GM23338 (cell line): Measurements from ENCODE around the gene SRMS. TPM values are rescaled to one million over a fixed set of nuclear protein-coding genes. Genes with fewer than 3 reads are reported as not detected.

ENCODE experiments used
- ATAC-seq: fragments of 200-7000 bp; cut with Tn5 transposase; 3 replicates; pipeline ENCODE4 v1.9.1; 2020
- DNase-seq: peaks from one replicate; pipeline ENCODE4 v3.0.0-alpha.2; 2015; ENCODE audit warnings: low spot score
- H2AFZ ChIP-seq: fragments of 200-600 bp; sonication (generic); 2 replicates; pipeline ENCODE4 v1.8.0; 2016; ENCODE audit warnings: antibody characterized with exemption, mild to moderate bottlenecking, moderate library complexity
- H3F3A ChIP-seq: fragments of 200-600 bp; sonication (generic); replicated peaks from 2 replicates; pipeline ENCODE4 v1.8.0; 2017; ENCODE audit warnings: antibody characterized with exemption, mixed run types, low read depth
- H3K27ac ChIP-seq: fragments of 200-600 bp; sonication (generic); 2 replicates; pipeline ENCODE4 v1.6.1; 2016; ENCODE audit warnings: low read depth
- H3K27me3 ChIP-seq: fragments of 200-600 bp; sonication (generic); 2 replicates; pipeline ENCODE4 v1.8.0; 2016; ENCODE audit warnings: mild to moderate bottlenecking, mixed run types, moderate library complexity; ENCODE audit not compliant: insufficient read depth
- H3K36me3 ChIP-seq: fragments of 200-600 bp; sonication (generic); 2 replicates; pipeline ENCODE4 v1.8.0; 2016; ENCODE audit warnings: mild to moderate bottlenecking; ENCODE audit not compliant: insufficient read depth
- H3K4me1 ChIP-seq: fragments of 200-600 bp; sonication (generic); 2 replicates; pipeline ENCODE4 v1.8.0; 2016; ENCODE audit warnings: mild to moderate bottlenecking, moderate library complexity; ENCODE audit not compliant: insufficient read depth
- H3K4me2 ChIP-seq: fragments of 200-600 bp; sonication (generic); 2 replicates; pipeline ENCODE4 v1.7.1; 2017; ENCODE audit warnings: mixed run types
- H3K4me3 ChIP-seq: fragments of 200-600 bp; sonication (generic); 2 replicates; pipeline ENCODE4 v1.6.1; 2016; ENCODE audit warnings: mixed run types
- H3K79me2 ChIP-seq: fragments of 200-600 bp; sonication (generic); replicated peaks from 2 replicates; pipeline ENCODE4 v1.8.0; 2017; ENCODE audit warnings: mild to moderate bottlenecking; ENCODE audit not compliant: insufficient read depth
- H3K9me2 ChIP-seq: fragments of 200-600 bp; sonication (generic); 2 replicates; pipeline ENCODE4 v1.8.0; 2017; ENCODE audit not compliant: insufficient read depth
- H4K20me1 ChIP-seq: fragments of 200-600 bp; sonication (generic); replicated peaks from 2 replicates; pipeline ENCODE4 v1.8.0; 2017; ENCODE audit warnings: mild to moderate bottlenecking; ENCODE audit not compliant: insufficient read depth
- H3K27ac Mint-ChIP-seq: 2 replicates; pipeline ENCODE4 v1.8.0; 2020; ENCODE audit warnings: inconsistent platforms, mild to moderate bottlenecking, moderate library complexity, mixed read lengths
- H3K27me3 Mint-ChIP-seq: 3 replicates; pipeline ENCODE4 v1.8.0; 2022; ENCODE audit warnings: low read depth, mild to moderate bottlenecking, moderate library complexity, mixed read lengths, inconsistent platforms; ENCODE audit not compliant: insufficient read depth, poor library complexity
- H3K36me3 Mint-ChIP-seq: 3 replicates; pipeline ENCODE4 v1.8.0; 2021; ENCODE audit warnings: low read depth, mild to moderate bottlenecking, inconsistent platforms, moderate library complexity, mixed read lengths
- H3K4me1 Mint-ChIP-seq: 3 replicates; pipeline ENCODE4 v1.8.0; 2020; ENCODE audit warnings: mild to moderate bottlenecking, inconsistent platforms, mixed read lengths
- H3K4me3 Mint-ChIP-seq: 3 replicates; pipeline ENCODE4 v1.8.0; 2021; ENCODE audit warnings: moderate library complexity, mild to moderate bottlenecking, inconsistent platforms, mixed read lengths
- H3K9me3 Mint-ChIP-seq: 3 replicates; pipeline ENCODE4 v1.8.0; 2020; ENCODE audit warnings: moderate library complexity, mild to moderate bottlenecking, inconsistent platforms, mixed read lengths
- CTCF ChIP-seq, 2 experiments: fragments of 200-600 bp in 1 of 2; sonication (generic) in 1 of 2; conservative IDR thresholded peaks; 2 replicates each; pipeline versions ENCODE4 v1.5.1 to v1.6.1; 2016 to 2017; ENCODE audit warnings: antibody characterized with exemption in 2 of 2, low read depth in 2 of 2, mild to moderate bottlenecking in 2 of 2, moderate library complexity in 1 of 2
- EZH2 ChIP-seq: fragments of 200-600 bp; sonication (generic); IDR thresholded peaks from one replicate; pipeline ENCODE4 v1.8.0; 2017; ENCODE audit warnings: antibody characterized with exemption, mild to moderate bottlenecking, low read depth; ENCODE audit not compliant: unreplicated experiment
- NANOG ChIP-seq: IDR thresholded peaks from 2 replicates; pipeline ENCODE4 v1.6.1; 2016; ENCODE audit warnings: antibody characterized with exemption, borderline replicate concordance
- REST ChIP-seq: IDR thresholded peaks from one replicate; pipeline ENCODE4 v1.6.1; 2018; ENCODE audit warnings: antibody characterized with exemption; ENCODE audit not compliant: unreplicated experiment
- ZNF331 ChIP-seq: fragments of 250-450 bp; sonication (Bioruptor Pico); IDR thresholded peaks from 2 replicates; pipeline ENCODE4 v1.5.0; 2020; ENCODE audit warnings: low read depth, mild to moderate bottlenecking, moderate library complexity
- ZNF462 ChIP-seq: fragments of 250-450 bp; sonication (Bioruptor Pico); IDR thresholded peaks from 2 replicates; pipeline ENCODE4 v1.5.0; 2020; ENCODE audit warnings: mild to moderate bottlenecking, moderate library complexity
- polyA plus RNA-seq: library from polyadenylated mRNA; unstranded; fragments of >200 nt; fragmentation: Nextera tagmentation; extraction: Ambion mirVana; gene quantifications from 2 replicates; pipeline ENCODE4 v1.2.1, GENCODE V29; 2016
- total RNA-seq: library from RNA; depleted of rRNA; stranded (reverse); fragments of >200 nt; shearing (Covaris generic); gene quantifications from 2 replicates; pipeline ENCODE4 v1.2.3, GENCODE V29; 2014

SRMS gene
- total and polyA plus RNA-seq, 2 experiments from 2014 or later: 0.23 to 0.59 TPM

- TF ChIP-seq ZNF462 (no peak), ZNF331 (CRISPR knock-in tag) (no peak), EZH2 (no peak), NANOG (no peak)
Observed at GRCh38 chr20:63579017-63579694, 31.6 kb upstream of the SRMS start (continued).

- H3K27me3 Mint-ChIP-seq: peaks cover 8% of the 10 kb centered on the region
- TF ChIP-seq CTCF (conservative IDR thresholded peaks at IDR 0.05; ENCODE audit: low read depth in 2 of 2) (peak in 1 of 2 experiments; percentile 47; a peak in 2 of 4 replicates), REST (no peak)
- H3K9me2 ChIP-seq: no peaks in the 10 kb centered on the region
- 0 out of 2 replicates have a peak, but pooled peaks cover 3% of the 10 kb centered on the region for H3F3A ChIP-seq
- DNase-seq (no peak), ATAC-seq (no peak)
- no peak overlapping the region for H3K4me3 ChIP-seq
- H3K4me1 ChIP-seq: no peaks in the 10 kb centered on the region; the same call in 1 of the 2 replicates
- H3K27ac ChIP-seq: no peak overlapping the region
- H3K9me3 Mint-ChIP-seq: no peaks in the 10 kb centered on the region
- H3K36me3 ChIP-seq: no peaks in the 10 kb centered on the region
- H3K4me3 Mint-ChIP-seq: no peak overlapping the region
- no peaks in the 10 kb centered on the region; the same call in 2 of the 3 replicates for H3K4me1 Mint-ChIP-seq
- H3K4me2 ChIP-seq: no peak overlapping the region
- no peaks in the 10 kb centered on the region for H3K36me3 Mint-ChIP-seq
- H3K27me3 ChIP-seq: no peaks in the 10 kb centered on the region
- no peaks in the 10 kb centered on the region for H4K20me1 ChIP-seq
- no peak overlapping the region for H2AFZ ChIP-seq
- no peak overlapping the region for H3K27ac Mint-ChIP-seq
- no peaks in the 10 kb centered on the region for H3K79me2 ChIP-seq
Observed at GRCh38 chr20:63578224-63579016, 30.9 kb upstream of the SRMS start.
